ENCODE results near the gene STAM.

Gene STAM

GRCh38 chr10:17643755-17644484 lies at the start of gene STAM:
Gene STAM (plus strand): TSS chr10:17644151. CDS start chr10:17644340, 189 bp downstream.
- H3K36me3 ChIP-seq (ENCODE audit: insufficient read depth, low read length), result no peaks in the 10 kb centered on the region
- no peaks in the 10 kb centered on the region for H3K27me3 ChIP-seq (ENCODE audit: insufficient read depth, low read length)
- peaks cover 21% of the 10 kb centered on the region for H3K4me1 ChIP-seq (ENCODE audit: insufficient read depth, low read length)
- H2AFZ ChIP-seq (ENCODE audit: low read depth, low read length), result peak within 1 kb of the TSS; percentile 51
- H3K9me3 ChIP-seq (ENCODE audit: low read length), result peaks cover 2% of the 10 kb centered on the region
- peak within 1 kb of the TSS; percentile 83 for H3K4me3 ChIP-seq (ENCODE audit: low read length)

- H3K4me1 ChIP-seq (ENCODE audit: insufficient read depth, low read length), result no peaks in the 10 kb centered on the region
- no peaks in the 10 kb centered on the region for H3K9me3 ChIP-seq (ENCODE audit: low read length)
- no peaks in the 10 kb centered on the region for H3K27me3 ChIP-seq (ENCODE audit: insufficient read depth, low read length)
- H3K36me3 ChIP-seq (ENCODE audit: insufficient read depth, low read length), result no peaks in the 10 kb centered on the region
- no peak overlapping the region for H3K4me3 ChIP-seq (ENCODE audit: low read length)
- H2AFZ ChIP-seq (ENCODE audit: low read depth, low read length), result no peak overlapping the region
Measured at GRCh38 chr10:17597386-17597785, 46.6 kb upstream of the STAM start.

- H3K36me3 ChIP-seq (ENCODE audit: insufficient read depth, low read length), result no peaks in the 10 kb centered on the region
- no peaks in the 10 kb centered on the region for H3K27me3 ChIP-seq (ENCODE audit: insufficient read depth, low read length)
- H3K4me1 ChIP-seq (ENCODE audit: insufficient read depth, low read length), result no peaks in the 10 kb centered on the region
- H3K9me3 ChIP-seq (ENCODE audit: low read length), result no peaks in the 10 kb centered on the region
- no peak overlapping the region for H3K4me3 ChIP-seq (ENCODE audit: low read length)
- H2AFZ ChIP-seq (ENCODE audit: low read depth, low read length), result no peak overlapping the region
Measured at GRCh38 chr10:17599089-17599488, 44.9 kb upstream of the STAM start.

GRCh38 chr10:17605936-17606335 lies 38.0 kb upstream of the STAM start:
- H3K4me1 ChIP-seq (ENCODE audit: insufficient read depth, low read length), result no peaks in the 10 kb centered on the region
- H3K4me3 ChIP-seq (ENCODE audit: low read length), result no peak overlapping the region
- H3K27me3 ChIP-seq (ENCODE audit: insufficient read depth, low read length), result no peaks in the 10 kb centered on the region
- no peak overlapping the region for H2AFZ ChIP-seq (ENCODE audit: low read depth, low read length)
- no peaks in the 10 kb centered on the region for H3K36me3 ChIP-seq (ENCODE audit: insufficient read depth, low read length)
- no peaks in the 10 kb centered on the region for H3K9me3 ChIP-seq (ENCODE audit: low read length)

- no peaks in the 10 kb centered on the region for H3K36me3 ChIP-seq (ENCODE audit: insufficient read depth, low read length)
- no peak overlapping the region for H2AFZ ChIP-seq (ENCODE audit: low read depth, low read length)
- H3K9me3 ChIP-seq (ENCODE audit: low read length), result no peaks in the 10 kb centered on the region
- no peaks in the 10 kb centered on the region for H3K27me3 ChIP-seq (ENCODE audit: insufficient read depth, low read length)
- no peaks in the 10 kb centered on the region for H3K4me1 ChIP-seq (ENCODE audit: insufficient read depth, low read length)
- no peak overlapping the region for H3K4me3 ChIP-seq (ENCODE audit: low read length)
Measured at GRCh38 chr10:17606547-17607040, 37.4 kb upstream of the STAM start.

- no peaks in the 10 kb centered on the region for H3K9me3 ChIP-seq (ENCODE audit: low read length)
- H3K36me3 ChIP-seq (ENCODE audit: insufficient read depth, low read length), result no peaks in the 10 kb centered on the region
- no peaks in the 10 kb centered on the region for H3K27me3 ChIP-seq (ENCODE audit: insufficient read depth, low read length)
- H3K4me1 ChIP-seq (ENCODE audit: insufficient read depth, low read length), result no peaks in the 10 kb centered on the region
- H2AFZ ChIP-seq (ENCODE audit: low read depth, low read length), result no peak overlapping the region
- H3K4me3 ChIP-seq (ENCODE audit: low read length), result no peak overlapping the region
Measured at GRCh38 chr10:17607060-17607459, 36.9 kb upstream of the STAM start.

GRCh38 chr10:17607603-17608332 lies 36.2 kb upstream of the STAM start:
- no peaks in the 10 kb centered on the region for H3K9me3 ChIP-seq (ENCODE audit: low read length)
- H3K4me3 ChIP-seq (ENCODE audit: low read length), result no peak overlapping the region
- H2AFZ ChIP-seq (ENCODE audit: low read depth, low read length), result no peak overlapping the region
- H3K36me3 ChIP-seq (ENCODE audit: insufficient read depth, low read length), result no peaks in the 10 kb centered on the region
- H3K4me1 ChIP-seq (ENCODE audit: insufficient read depth, low read length), result no peaks in the 10 kb centered on the region
- H3K27me3 ChIP-seq (ENCODE audit: insufficient read depth, low read length), result no peaks in the 10 kb centered on the region

GRCh38 chr10:17609523-17610079 lies 34.4 kb upstream of the STAM start:
- Histone ChIP-seq H3K4me1 (ENCODE audit: insufficient read depth, low read length) (no peaks in the 10 kb centered on the region), H3K4me3 (ENCODE audit: low read length) (no peak overlapping the region), H2AFZ (ENCODE audit: low read depth, low read length) (no peak overlapping the region), H3K36me3 (ENCODE audit: insufficient read depth, low read length) (no peaks in the 10 kb centered on the region), H3K27me3 (ENCODE audit: insufficient read depth, low read length) (no peaks in the 10 kb centered on the region), H3K9me3 (ENCODE audit: low read length) (no peaks in the 10 kb centered on the region)

- peak overlapping the region; percentile 81 for H3K4me3 ChIP-seq (ENCODE audit: low read length)
- peak overlapping the region; percentile 72 for H2AFZ ChIP-seq (ENCODE audit: low read depth, low read length)
- H3K36me3 ChIP-seq (ENCODE audit: insufficient read depth, low read length), result no peaks in the 10 kb centered on the region
- H3K27me3 ChIP-seq (ENCODE audit: insufficient read depth, low read length), result no peaks in the 10 kb centered on the region
- H3K9me3 ChIP-seq (ENCODE audit: low read length), result no peaks in the 10 kb centered on the region
- peaks cover 5% of the 10 kb centered on the region for H3K4me1 ChIP-seq (ENCODE audit: insufficient read depth, low read length)
Measured at GRCh38 chr10:17616403-17617030, 27.4 kb upstream of the STAM start.

GRCh38 chr10:17617031-17617911 lies 26.7 kb upstream of the STAM start, which contains the start of gene HACD1:
Gene HACD1 (minus strand): TSS chr10:17617374. CDS start chr10:17617339, 35 bp downstream.
- H3K4me1 ChIP-seq (ENCODE audit: insufficient read depth, low read length), result peaks cover 5% of the 10 kb centered on the region
- no peaks in the 10 kb centered on the region for H3K27me3 ChIP-seq (ENCODE audit: insufficient read depth, low read length)
- H3K36me3 ChIP-seq (ENCODE audit: insufficient read depth, low read length), result no peaks in the 10 kb centered on the region
- peak within 1 kb of the TSS; percentile 81 for H3K4me3 ChIP-seq (ENCODE audit: low read length)
- H3K9me3 ChIP-seq (ENCODE audit: low read length), result no peaks in the 10 kb centered on the region
- peak within 1 kb of the TSS; percentile 72 for H2AFZ ChIP-seq (ENCODE audit: low read depth, low read length)

GRCh38 chr10:17622061-17622460 lies 21.9 kb upstream of the STAM start:
- Histone ChIP-seq H2AFZ (ENCODE audit: low read depth, low read length) (no peak overlapping the region), H3K27me3 (ENCODE audit: insufficient read depth, low read length) (no peaks in the 10 kb centered on the region), H3K4me1 (ENCODE audit: insufficient read depth, low read length) (no peaks in the 10 kb centered on the region), H3K9me3 (ENCODE audit: low read length) (no peaks in the 10 kb centered on the region), H3K4me3 (ENCODE audit: low read length) (no peak overlapping the region), H3K36me3 (ENCODE audit: insufficient read depth, low read length) (no peaks in the 10 kb centered on the region)

- Histone ChIP-seq H3K4me3 (ENCODE audit: low read length) (no peak overlapping the region), H3K9me3 (ENCODE audit: low read length) (no peaks in the 10 kb centered on the region), H3K4me1 (ENCODE audit: insufficient read depth, low read length) (no peaks in the 10 kb centered on the region), H2AFZ (ENCODE audit: low read depth, low read length) (no peak overlapping the region), H3K27me3 (ENCODE audit: insufficient read depth, low read length) (no peaks in the 10 kb centered on the region), H3K36me3 (ENCODE audit: insufficient read depth, low read length) (no peaks in the 10 kb centered on the region)
Measured at GRCh38 chr10:17624996-17625395, 19.0 kb upstream of the STAM start.

Data from neuron (in vitro differentiated cells).